Ishikawa (cell line): ENCODE results near the gene SLC25A11.

Experiments used
- CEBPB ChIP-seq: IDR thresholded peaks from 2 replicates; pipeline ENCODE4 v1.6.1; 2012
- CREB1 ChIP-seq: IDR thresholded peaks from 2 replicates; pipeline ENCODE4 v1.6.1; 2012; ENCODE audit warnings: low read depth
- EGR1 ChIP-seq: IDR thresholded peaks from 2 replicates; pipeline ENCODE4 v1.6.1; 2012
- EP300 ChIP-seq: IDR thresholded peaks from 2 replicates; pipeline ENCODE4 v1.6.1; 2012; ENCODE audit warnings: borderline replicate concordance
- FOXM1 ChIP-seq: IDR thresholded peaks from 2 replicates; pipeline ENCODE4 v1.6.1; 2012; ENCODE audit warnings: low read depth, borderline replicate concordance
- NFIC ChIP-seq: IDR thresholded peaks from 2 replicates; pipeline ENCODE4 v1.6.1; 2012
- RAD21 ChIP-seq: IDR thresholded peaks from 2 replicates; pipeline ENCODE4 v1.6.1; 2012; ENCODE audit warnings: low read depth
- TAF1 ChIP-seq: IDR thresholded peaks from 2 replicates; pipeline ENCODE4 v1.6.1; 2012; ENCODE audit warnings: low read depth, mild to moderate bottlenecking
- TCF12 ChIP-seq: IDR thresholded peaks from 2 replicates; pipeline ENCODE4 v1.6.1; 2012; ENCODE audit warnings: low read depth
- TEAD4 ChIP-seq: IDR thresholded peaks from 2 replicates; pipeline ENCODE4 v1.6.1; 2012
- USF1 ChIP-seq: IDR thresholded peaks from 2 replicates; pipeline ENCODE4 v1.6.1; 2012
- YY1 ChIP-seq: IDR thresholded peaks from 2 replicates; pipeline ENCODE4 v1.6.1; 2012; ENCODE audit warnings: low read depth
- ZBTB7A ChIP-seq: IDR thresholded peaks from 2 replicates; pipeline ENCODE4 v1.6.1; 2012; ENCODE audit warnings: low read depth
- TF ChIP-seq, protein P1 (sequence below): IDR thresholded peaks from 2 replicates; pipeline ENCODE4 v1.6.1; 2012
- TF ChIP-seq, protein P2 (sequence below): IDR thresholded peaks from 2 replicates; pipeline ENCODE4 v1.6.1; 2012; ENCODE audit warnings: low read depth, mild to moderate bottlenecking

The SLC25A11 gene

GRCh38 chr17:4900231-4901107 is 39.4 kb downstream of the SLC25A11 start:
- TF ChIP-seq USF1: no peak
- TF ChIP-seq TEAD4: no peak
- no peak for TF ChIP-seq EP300
- TF ChIP-seq RAD21: no peak
- TF ChIP-seq CEBPB: no peak
- no peak for TF ChIP-seq YY1

DNA sequence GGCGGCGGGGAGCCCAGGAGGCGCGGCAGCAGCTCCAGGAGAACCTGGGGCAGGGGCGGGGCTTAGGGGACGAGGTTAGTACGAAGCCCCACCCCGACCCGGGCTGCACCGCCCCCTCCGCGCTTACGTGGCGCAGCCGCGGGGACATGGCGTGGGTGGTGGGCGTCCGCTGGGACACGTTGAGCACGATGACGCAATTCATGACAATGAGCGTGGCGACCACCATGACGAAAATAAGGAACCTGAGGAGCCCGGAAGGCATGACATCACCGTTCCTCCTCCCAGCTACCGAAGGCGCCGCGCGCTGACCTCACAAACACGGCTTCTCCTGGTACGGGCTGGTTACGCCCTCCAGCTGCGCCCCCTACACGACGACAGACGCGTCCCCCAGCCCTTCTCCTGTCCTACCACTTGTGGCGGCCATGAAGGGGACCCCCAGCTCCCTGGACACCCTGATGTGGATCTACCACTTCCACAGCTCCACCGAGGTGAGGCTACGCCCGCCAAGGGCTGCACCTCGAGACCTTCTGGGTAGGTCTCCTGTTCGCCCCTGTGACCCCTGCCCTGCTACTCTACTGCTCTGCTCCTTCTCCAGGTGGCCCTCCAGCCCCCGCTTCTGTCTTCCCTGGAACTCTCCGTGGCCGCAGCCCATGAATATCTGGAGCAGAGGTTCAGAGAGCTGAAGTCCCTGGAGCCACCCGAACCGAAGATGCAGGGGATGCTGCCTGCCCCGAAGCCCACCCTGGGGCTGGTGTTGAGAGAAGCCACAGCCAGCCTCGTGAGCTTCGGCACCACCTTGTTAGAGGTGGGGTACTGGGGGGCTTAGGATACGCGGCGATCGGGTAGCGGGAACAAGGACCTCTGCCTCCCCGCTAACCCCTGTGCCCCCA is 40.3 kb downstream of the SLC25A11 start, which contains the start of gene C17orf107:
TSS of gene C17orf107 (plus strand) at position 196 of the 890 bp plus-strand sequence. CDS start at position 423, 227 bp downstream.
- TF ChIP-seq NFIC (no peak), EP300 (no peak), CEBPB (peak; percentile 61), YY1 (peak; percentile 49; the same call in 1 of the 2 replicates), TEAD4 (no peak), FOXM1 (no peak), USF1 (no peak), TAF1 (0 out of 2 replicates have a peak, but pooled peaks have one; percentile 5), TCF12 (no peak), EGR1 (peak; percentile 94), RAD21 (no peak), ZBTB7A (peak; percentile 97), CREB1 (peak; percentile 79)
- TF ChIP-seq, protein P1, sequence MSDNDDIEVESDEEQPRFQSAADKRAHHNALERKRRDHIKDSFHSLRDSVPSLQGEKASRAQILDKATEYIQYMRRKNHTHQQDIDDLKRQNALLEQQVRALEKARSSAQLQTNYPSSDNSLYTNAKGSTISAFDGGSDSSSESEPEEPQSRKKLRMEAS: peak; percentile 46; the same call in 1 of the 2 replicates
- TF ChIP-seq, protein P2, sequence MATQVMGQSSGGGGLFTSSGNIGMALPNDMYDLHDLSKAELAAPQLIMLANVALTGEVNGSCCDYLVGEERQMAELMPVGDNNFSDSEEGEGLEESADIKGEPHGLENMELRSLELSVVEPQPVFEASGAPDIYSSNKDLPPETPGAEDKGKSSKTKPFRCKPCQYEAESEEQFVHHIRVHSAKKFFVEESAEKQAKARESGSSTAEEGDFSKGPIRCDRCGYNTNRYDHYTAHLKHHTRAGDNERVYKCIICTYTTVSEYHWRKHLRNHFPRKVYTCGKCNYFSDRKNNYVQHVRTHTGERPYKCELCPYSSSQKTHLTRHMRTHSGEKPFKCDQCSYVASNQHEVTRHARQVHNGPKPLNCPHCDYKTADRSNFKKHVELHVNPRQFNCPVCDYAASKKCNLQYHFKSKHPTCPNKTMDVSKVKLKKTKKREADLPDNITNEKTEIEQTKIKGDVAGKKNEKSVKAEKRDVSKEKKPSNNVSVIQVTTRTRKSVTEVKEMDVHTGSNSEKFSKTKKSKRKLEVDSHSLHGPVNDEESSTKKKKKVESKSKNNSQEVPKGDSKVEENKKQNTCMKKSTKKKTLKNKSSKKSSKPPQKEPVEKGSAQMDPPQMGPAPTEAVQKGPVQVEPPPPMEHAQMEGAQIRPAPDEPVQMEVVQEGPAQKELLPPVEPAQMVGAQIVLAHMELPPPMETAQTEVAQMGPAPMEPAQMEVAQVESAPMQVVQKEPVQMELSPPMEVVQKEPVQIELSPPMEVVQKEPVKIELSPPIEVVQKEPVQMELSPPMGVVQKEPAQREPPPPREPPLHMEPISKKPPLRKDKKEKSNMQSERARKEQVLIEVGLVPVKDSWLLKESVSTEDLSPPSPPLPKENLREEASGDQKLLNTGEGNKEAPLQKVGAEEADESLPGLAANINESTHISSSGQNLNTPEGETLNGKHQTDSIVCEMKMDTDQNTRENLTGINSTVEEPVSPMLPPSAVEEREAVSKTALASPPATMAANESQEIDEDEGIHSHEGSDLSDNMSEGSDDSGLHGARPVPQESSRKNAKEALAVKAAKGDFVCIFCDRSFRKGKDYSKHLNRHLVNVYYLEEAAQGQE: no peak

DNA sequence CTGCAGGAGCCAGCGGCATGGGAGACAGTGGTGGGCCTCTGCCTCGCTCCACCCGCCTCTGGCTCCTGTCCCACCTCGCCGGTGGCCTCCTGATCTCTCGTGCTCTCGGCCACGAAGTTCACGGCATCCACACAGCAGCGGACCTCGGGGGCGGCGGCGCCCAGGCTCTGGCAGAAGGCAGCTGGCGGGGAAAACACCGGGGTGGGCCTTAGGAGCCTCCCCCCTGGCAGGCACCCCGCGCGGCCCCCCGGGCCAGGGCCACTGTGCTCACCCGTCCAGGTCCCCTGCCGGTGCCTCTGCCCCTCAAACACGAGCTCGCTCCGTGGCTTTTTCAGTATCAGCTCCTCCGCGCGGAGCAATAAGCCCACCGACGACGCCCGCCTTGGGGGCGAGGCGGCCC is 40.9 kb downstream of the SLC25A11 start:
- no peak for TF ChIP-seq EGR1
- no peak for TF ChIP-seq RAD21
- no peak for TF ChIP-seq USF1
- TF ChIP-seq ZBTB7A: no peak; the same call in 1 of the 2 replicates
- TF ChIP-seq, protein P1: no peak; the same call in 1 of the 2 replicates
- TF ChIP-seq TEAD4: no peak
- TF ChIP-seq EP300: no peak
- TF ChIP-seq CEBPB: no peak
- no peak for TF ChIP-seq TCF12
- TF ChIP-seq, protein P2: no peak
- TF ChIP-seq TAF1: no peak
- no peak for TF ChIP-seq YY1
- TF ChIP-seq FOXM1: no peak
- TF ChIP-seq NFIC: no peak; the same call in 1 of the 2 replicates
- no peak for TF ChIP-seq CREB1

DNA sequence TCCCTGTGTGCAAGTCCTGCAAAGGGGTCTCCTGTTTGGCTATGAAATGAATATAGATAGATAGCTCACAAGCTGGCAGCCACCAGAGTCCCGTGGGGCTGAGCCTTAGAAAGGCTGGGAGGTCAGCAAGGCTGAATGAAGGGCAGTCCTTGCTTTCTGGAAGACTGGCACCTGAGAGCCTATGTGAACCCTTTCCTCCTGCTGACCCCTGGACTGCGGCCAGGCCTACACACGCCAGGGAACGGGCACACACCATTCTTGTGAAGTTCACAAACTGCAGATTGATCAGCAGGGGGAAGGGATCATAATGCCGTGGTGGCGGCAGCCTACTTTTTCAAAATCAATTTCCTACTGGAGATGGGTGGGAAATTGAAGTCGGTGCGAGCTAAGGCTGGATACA is 41.5 kb downstream of the SLC25A11 start:
- TF ChIP-seq NFIC: no peak
- TF ChIP-seq EP300: no peak
- TF ChIP-seq EGR1: no peak
- TF ChIP-seq CREB1: no peak
- TF ChIP-seq TAF1: no peak
- TF ChIP-seq, protein P2: no peak
- no peak for TF ChIP-seq CEBPB
- TF ChIP-seq RAD21: no peak
- no peak for TF ChIP-seq FOXM1
- TF ChIP-seq ZBTB7A: no peak
- no peak for TF ChIP-seq USF1
- no peak for TF ChIP-seq TCF12
- TF ChIP-seq TEAD4: no peak
- no peak for TF ChIP-seq YY1
